ENCODE data around the gene CRYGS. TPM values are rescaled to one million over a fixed set of nuclear protein-coding genes. Genes with fewer than 3 reads are reported as not detected.

CRYGS gene
- total RNA-seq, 1 donor from 2014 or later = 1.3 TPM

Other genes with a start within 250 kb of the CRYGS start
- gene DGKG, start 182.1 kb downstream of the CRYGS start, total RNA-seq = 0.36 and 0.64 TPM in 2 replicates
- 8.7 and 10.2 TPM in 2 replicates for gene TBCCD1, start 23.0 kb upstream of the CRYGS start, total RNA-seq
- gene DNAJB11, start 26.3 kb upstream of the CRYGS start, total RNA-seq = 83.0 and 84.3 TPM in 2 replicates
- gene AHSG, start 68.7 kb upstream of the CRYGS start, total RNA-seq = not detected in 2 replicates
- gene FETUB, start 96.0 kb upstream of the CRYGS start, total RNA-seq = not detected in 2 replicates
- not detected in 2 replicates for gene HRG, start 121.6 kb upstream of the CRYGS start, total RNA-seq
- gene KNG1, start 173.0 kb upstream of the CRYGS start, total RNA-seq = not detected in 2 replicates
- 323 and 337 TPM in 2 replicates for gene EIF4A2, start 239.2 kb upstream of the CRYGS start, total RNA-seq